HEK293 (cell line): Measurements from ENCODE around the gene ZNF83.

Experiments
- CTCF ChIP-seq: fragments of 450-650 bp; formaldehyde crosslinking; IDR thresholded peaks from 2 replicates; pipeline ENCODE4 v1.5.1; 2016; ENCODE audit warnings: missing biosample characterization, missing genetic modification characterization
- KLF16 ChIP-seq: fragments of 450-650 bp; formaldehyde crosslinking; IDR thresholded peaks from 2 replicates; pipeline ENCODE4 v1.5.1; 2017; ENCODE audit warnings: missing biosample characterization, missing genetic modification characterization
- KLF17 ChIP-seq: fragments of 450-650 bp; formaldehyde crosslinking; IDR thresholded peaks from 2 replicates; pipeline ENCODE4 v1.5.1; 2016; ENCODE audit warnings: missing biosample characterization, missing genetic modification characterization
- MYNN ChIP-seq: fragments of 450-650 bp; formaldehyde crosslinking; IDR thresholded peaks from 2 replicates; pipeline ENCODE4 v1.5.1; 2016; ENCODE audit warnings: missing biosample characterization, missing genetic modification characterization, borderline replicate concordance
- YY1 ChIP-seq: fragments of 450-650 bp; formaldehyde crosslinking; IDR thresholded peaks from 2 replicates; pipeline ENCODE4 v1.5.1; 2018; ENCODE audit warnings: missing biosample characterization, missing genetic modification characterization
- ZNF138 ChIP-seq: fragments of 450-650 bp; formaldehyde crosslinking; IDR thresholded peaks from 2 replicates; pipeline ENCODE4 v1.5.1; 2016; ENCODE audit warnings: missing biosample characterization, missing genetic modification characterization, borderline replicate concordance
- ZNF223 ChIP-seq: fragments of 450-650 bp; formaldehyde crosslinking; IDR thresholded peaks from 2 replicates; pipeline ENCODE4 v1.5.1; 2016; ENCODE audit warnings: missing biosample characterization, missing genetic modification characterization
- ZNF274 ChIP-seq, 2 experiments: fragments of 200-500 bp in 1 of 2; fragments of 450-650 bp in 1 of 2; sonication (Bioruptor generic) in 1 of 2; formaldehyde crosslinking in 1 of 2; IDR thresholded peaks; 2 replicates each; pipeline versions ENCODE4 v1.5.1 to v1.6.1; 2014 to 2016; ENCODE audit warnings: borderline replicate concordance in 1 of 2, inconsistent platforms in 1 of 2, low read length in 1 of 2, missing biosample characterization in 1 of 2, missing genetic modification characterization in 1 of 2
- ZNF335 ChIP-seq: fragments of 450-650 bp; formaldehyde crosslinking; conservative IDR thresholded peaks from 2 replicates; pipeline ENCODE4 v1.5.1; 2016; ENCODE audit warnings: missing biosample characterization, missing genetic modification characterization
- ZNF501 ChIP-seq: fragments of 450-650 bp; formaldehyde crosslinking; IDR thresholded peaks from 2 replicates; pipeline ENCODE4 v1.5.1; 2016; ENCODE audit warnings: missing biosample characterization, missing genetic modification characterization
- ZNF626 ChIP-seq: fragments of 450-650 bp; sonication (Bioruptor Pico); formaldehyde crosslinking; IDR thresholded peaks from 2 replicates; pipeline ENCODE4 v1.5.1; 2018; ENCODE audit warnings: missing biosample characterization, missing genetic modification characterization, inconsistent platforms
- ZNF830 ChIP-seq: fragments of 450-650 bp; IDR thresholded peaks from 2 replicates; pipeline ENCODE4 v1.5.0; 2018; ENCODE audit warnings: missing biosample characterization, missing genetic modification characterization, low read depth, mild to moderate bottlenecking, moderate library complexity
- TF ChIP-seq, protein P1 (sequence below): fragments of 450-650 bp; formaldehyde crosslinking; IDR thresholded peaks from 2 replicates; pipeline ENCODE4 v1.5.1; 2016; ENCODE audit warnings: missing biosample characterization, missing genetic modification characterization

- TF ChIP-seq CTCF = no peak
- no peak for TF ChIP-seq ZNF830 (tag by site-specific recombination)
- no peak for TF ChIP-seq ZNF138 (tag by site-specific recombination)
- TF ChIP-seq KLF16 (tag by site-specific recombination) = no peak
- TF ChIP-seq ZNF626 = no peak
- no peak for TF ChIP-seq ZNF501 (tag by site-specific recombination)
- no peak for TF ChIP-seq ZNF274 (IDR thresholded peaks at IDR 0.05; ENCODE audit: low read length)
- no peak for TF ChIP-seq ZNF274 (tag by site-specific recombination; IDR thresholded peaks at IDR 0.05; ENCODE audit: borderline replicate concordance)
- TF ChIP-seq YY1 (tag by site-specific recombination) = no peak
- TF ChIP-seq MYNN (tag by site-specific recombination) = no peak
- no peak for TF ChIP-seq ZNF335 (tag by site-specific recombination)
- no peak for TF ChIP-seq KLF17 (tag by site-specific recombination)
- TF ChIP-seq, protein P1, sequence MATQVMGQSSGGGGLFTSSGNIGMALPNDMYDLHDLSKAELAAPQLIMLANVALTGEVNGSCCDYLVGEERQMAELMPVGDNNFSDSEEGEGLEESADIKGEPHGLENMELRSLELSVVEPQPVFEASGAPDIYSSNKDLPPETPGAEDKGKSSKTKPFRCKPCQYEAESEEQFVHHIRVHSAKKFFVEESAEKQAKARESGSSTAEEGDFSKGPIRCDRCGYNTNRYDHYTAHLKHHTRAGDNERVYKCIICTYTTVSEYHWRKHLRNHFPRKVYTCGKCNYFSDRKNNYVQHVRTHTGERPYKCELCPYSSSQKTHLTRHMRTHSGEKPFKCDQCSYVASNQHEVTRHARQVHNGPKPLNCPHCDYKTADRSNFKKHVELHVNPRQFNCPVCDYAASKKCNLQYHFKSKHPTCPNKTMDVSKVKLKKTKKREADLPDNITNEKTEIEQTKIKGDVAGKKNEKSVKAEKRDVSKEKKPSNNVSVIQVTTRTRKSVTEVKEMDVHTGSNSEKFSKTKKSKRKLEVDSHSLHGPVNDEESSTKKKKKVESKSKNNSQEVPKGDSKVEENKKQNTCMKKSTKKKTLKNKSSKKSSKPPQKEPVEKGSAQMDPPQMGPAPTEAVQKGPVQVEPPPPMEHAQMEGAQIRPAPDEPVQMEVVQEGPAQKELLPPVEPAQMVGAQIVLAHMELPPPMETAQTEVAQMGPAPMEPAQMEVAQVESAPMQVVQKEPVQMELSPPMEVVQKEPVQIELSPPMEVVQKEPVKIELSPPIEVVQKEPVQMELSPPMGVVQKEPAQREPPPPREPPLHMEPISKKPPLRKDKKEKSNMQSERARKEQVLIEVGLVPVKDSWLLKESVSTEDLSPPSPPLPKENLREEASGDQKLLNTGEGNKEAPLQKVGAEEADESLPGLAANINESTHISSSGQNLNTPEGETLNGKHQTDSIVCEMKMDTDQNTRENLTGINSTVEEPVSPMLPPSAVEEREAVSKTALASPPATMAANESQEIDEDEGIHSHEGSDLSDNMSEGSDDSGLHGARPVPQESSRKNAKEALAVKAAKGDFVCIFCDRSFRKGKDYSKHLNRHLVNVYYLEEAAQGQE (tag by site-specific recombination) = no peak
- no peak for TF ChIP-seq ZNF223 (tag by site-specific recombination)
These were observed 36.9 kb downstream of the ZNF83 start for GRCh38 chr19:52601025-52601973.
